HEK293 (cell line): ENCODE results near the gene TCF7L1.

Experiments
- CTCF ChIA-PET: fragments of 350-600 bp; formaldehyde crosslinking; extraction: SDS; loops from one replicate; lab custom pipeline; 2021; ENCODE audit warnings: antibody characterized with exemption; lab: Yijun Ruan, JAX
- POLR2A ChIA-PET: fragments of 300-600 bp; formaldehyde crosslinking; extraction: SDS; loops from one replicate; lab custom pipeline; 2020; ENCODE audit warnings: antibody characterized with exemption, inconsistent platforms; lab: Yijun Ruan, JAX
- H3K27ac ChIP-seq: fragments of 200-500 bp; sonication (Bioruptor generic); 2 replicates; pipeline ENCODE4 v1.5.1; 2014; ENCODE audit warnings: low read depth, low read length, control low read depth, inconsistent platforms; ENCODE audit errors: extremely low read depth
- H3K36me3 ChIP-seq, 2 experiments: fragments of 200-500 bp in 1 of 2; sonication (Bioruptor generic) in 1 of 2; 1 replicate in 1 of 2; 2 replicates in 1 of 2; pipeline ENCODE4 v1.5.1; 2014 to 2017; ENCODE audit warnings: inconsistent platforms in 2 of 2, low read length in 2 of 2; ENCODE audit not compliant: control insufficient read depth in 2 of 2, insufficient read depth in 1 of 2
- H3K4me1 ChIP-seq: fragments of 200-500 bp; sonication (Bioruptor generic); 2 replicates; pipeline ENCODE4 v1.5.1; 2014; ENCODE audit warnings: mild to moderate bottlenecking, low read length, inconsistent platforms; ENCODE audit not compliant: control insufficient read depth, insufficient read depth
- H3K4me3 ChIP-seq: 2 replicates; pipeline ENCODE4 v1.5.1; 2011; ENCODE audit warnings: low read depth, mild to moderate bottlenecking, control low read depth, low read length, moderate library complexity
- H3K9me3 ChIP-seq: fragments of 200-500 bp; sonication (Bioruptor generic); 2 replicates; pipeline ENCODE4 v1.5.1; 2014; ENCODE audit warnings: low read depth, low read length, inconsistent platforms; ENCODE audit not compliant: control insufficient read depth, insufficient read depth
- KLF7 ChIP-seq: fragments of 450-650 bp; formaldehyde crosslinking; IDR thresholded peaks from 2 replicates; pipeline ENCODE4 v1.5.1; 2016; ENCODE audit warnings: missing biosample characterization, missing genetic modification characterization, borderline replicate concordance
- YY2 ChIP-seq: fragments of 450-650 bp; formaldehyde crosslinking; IDR thresholded peaks from 2 replicates; pipeline ENCODE4 v1.5.1; 2016; ENCODE audit warnings: missing biosample characterization, missing genetic modification characterization
- ZBTB17 ChIP-seq: fragments of 450-650 bp; formaldehyde crosslinking; IDR thresholded peaks from 2 replicates; pipeline ENCODE4 v1.5.1; 2016; ENCODE audit warnings: missing biosample characterization, missing genetic modification characterization
- ZNF10 ChIP-seq: fragments of 450-650 bp; formaldehyde crosslinking; IDR thresholded peaks from 2 replicates; pipeline ENCODE4 v1.5.1; 2017; ENCODE audit warnings: missing biosample characterization, missing genetic modification characterization
- ZNF114 ChIP-seq: fragments of 450-650 bp; formaldehyde crosslinking; IDR thresholded peaks from 2 replicates; pipeline ENCODE4 v1.5.0; 2017; ENCODE audit warnings: missing biosample characterization, missing genetic modification characterization
- ZNF174 ChIP-seq: fragments of 450-650 bp; formaldehyde crosslinking; IDR thresholded peaks from 2 replicates; pipeline ENCODE4 v1.5.0; 2017; ENCODE audit warnings: missing biosample characterization, mild to moderate bottlenecking, missing genetic modification characterization
- ZNF211 ChIP-seq: fragments of 450-650 bp; formaldehyde crosslinking; IDR thresholded peaks from 2 replicates; pipeline ENCODE4 v1.5.1; 2016; ENCODE audit warnings: low read depth, missing biosample characterization, missing genetic modification characterization
- ZNF221 ChIP-seq: fragments of 450-650 bp; formaldehyde crosslinking; IDR thresholded peaks from 2 replicates; pipeline ENCODE4 v1.5.1; 2017; ENCODE audit warnings: missing biosample characterization, missing genetic modification characterization, borderline replicate concordance
- ZNF292 ChIP-seq: fragments of 450-650 bp; formaldehyde crosslinking; IDR thresholded peaks from 2 replicates; pipeline ENCODE4 v1.5.1; 2016; ENCODE audit warnings: low read depth, missing biosample characterization, missing genetic modification characterization, borderline replicate concordance
- ZNF391 ChIP-seq: fragments of 450-650 bp; formaldehyde crosslinking; IDR thresholded peaks from 2 replicates; pipeline ENCODE4 v1.5.1; 2016; ENCODE audit warnings: low read depth, missing biosample characterization, missing genetic modification characterization, borderline replicate concordance
- ZNF433 ChIP-seq: fragments of 450-650 bp; formaldehyde crosslinking; IDR thresholded peaks from 2 replicates; pipeline ENCODE4 v1.5.1; 2016; ENCODE audit warnings: missing biosample characterization, missing genetic modification characterization, low read depth
- ZNF510 ChIP-seq: fragments of 450-650 bp; formaldehyde crosslinking; IDR thresholded peaks from 2 replicates; pipeline ENCODE4 v1.5.1; 2018; ENCODE audit warnings: mild to moderate bottlenecking, missing genetic modification characterization, missing biosample characterization; ENCODE audit not compliant: insufficient replicate concordance
- ZNF658 ChIP-seq: fragments of 450-650 bp; formaldehyde crosslinking; IDR thresholded peaks from 2 replicates; pipeline ENCODE4; 2016; ENCODE audit warnings: missing biosample characterization, missing genetic modification characterization
- TF ChIP-seq, protein P1 (sequence below): fragments of 450-650 bp; formaldehyde crosslinking; IDR thresholded peaks from 2 replicates; pipeline ENCODE4 v1.5.1; 2016; ENCODE audit warnings: missing biosample characterization, missing genetic modification characterization
- TF ChIP-seq, protein P2 (sequence below): fragments of 450-650 bp; formaldehyde crosslinking; IDR thresholded peaks from 2 replicates; pipeline ENCODE4 v1.5.1; 2016; ENCODE audit warnings: missing biosample characterization, missing genetic modification characterization, borderline replicate concordance
- TF ChIP-seq, protein P3 (sequence below): fragments of 450-650 bp; formaldehyde crosslinking; IDR thresholded peaks from 2 replicates; pipeline ENCODE4 v1.5.1; 2016; ENCODE audit warnings: missing biosample characterization, missing genetic modification characterization
- TF ChIP-seq, protein P4 (sequence below): fragments of 450-650 bp; formaldehyde crosslinking; IDR thresholded peaks from 2 replicates; pipeline ENCODE4 v1.5.1; 2016; ENCODE audit warnings: missing biosample characterization, missing genetic modification characterization, borderline replicate concordance
- TF ChIP-seq, protein P5 (sequence below): fragments of 450-650 bp; formaldehyde crosslinking; IDR thresholded peaks from 2 replicates; pipeline ENCODE4 v1.5.1; 2016; ENCODE audit warnings: missing biosample characterization, missing genetic modification characterization

Gene TCF7L1

DNA sequence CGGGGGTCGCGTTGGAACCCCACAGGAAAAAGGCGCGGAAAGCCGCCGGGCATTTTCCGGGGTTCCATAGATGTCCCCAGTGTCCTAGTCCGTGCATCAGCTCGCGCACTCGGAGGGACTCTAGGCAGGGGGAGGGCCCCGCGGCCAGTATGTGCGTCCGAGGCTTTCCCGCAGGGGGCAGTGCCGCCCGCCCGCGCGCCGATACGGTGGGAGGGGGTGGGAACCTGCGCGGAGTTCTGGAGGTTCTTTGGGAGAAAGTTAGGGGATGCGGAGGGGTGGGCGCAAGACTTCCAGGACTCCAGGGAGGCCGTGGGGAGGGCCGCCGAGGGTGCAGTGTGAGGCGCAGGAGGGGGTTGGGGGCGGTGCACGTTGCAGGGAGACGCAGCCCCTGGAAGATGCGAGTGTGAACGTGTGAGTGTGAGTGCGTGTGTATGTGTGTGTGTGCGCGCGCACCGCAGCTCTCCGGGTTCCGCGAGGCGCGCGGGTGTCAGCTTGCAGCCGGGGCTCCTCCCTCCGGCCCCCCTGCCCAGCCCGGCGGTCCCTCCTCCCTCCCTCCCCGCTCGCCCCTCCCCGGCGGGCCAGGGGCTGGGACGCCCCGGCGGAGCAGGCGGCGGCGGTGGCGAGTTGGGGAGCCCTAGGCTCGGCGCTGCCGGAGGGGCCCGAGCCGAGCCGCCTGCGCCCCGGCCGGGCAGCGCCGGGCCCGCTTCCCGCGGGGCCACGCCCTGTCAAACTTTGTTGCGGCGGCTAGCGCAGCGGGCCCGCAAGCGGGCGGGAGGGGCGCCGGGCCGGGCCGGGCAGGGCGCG is at the start of gene TCF7L1 (continued):
- TF ChIP-seq, protein P1, sequence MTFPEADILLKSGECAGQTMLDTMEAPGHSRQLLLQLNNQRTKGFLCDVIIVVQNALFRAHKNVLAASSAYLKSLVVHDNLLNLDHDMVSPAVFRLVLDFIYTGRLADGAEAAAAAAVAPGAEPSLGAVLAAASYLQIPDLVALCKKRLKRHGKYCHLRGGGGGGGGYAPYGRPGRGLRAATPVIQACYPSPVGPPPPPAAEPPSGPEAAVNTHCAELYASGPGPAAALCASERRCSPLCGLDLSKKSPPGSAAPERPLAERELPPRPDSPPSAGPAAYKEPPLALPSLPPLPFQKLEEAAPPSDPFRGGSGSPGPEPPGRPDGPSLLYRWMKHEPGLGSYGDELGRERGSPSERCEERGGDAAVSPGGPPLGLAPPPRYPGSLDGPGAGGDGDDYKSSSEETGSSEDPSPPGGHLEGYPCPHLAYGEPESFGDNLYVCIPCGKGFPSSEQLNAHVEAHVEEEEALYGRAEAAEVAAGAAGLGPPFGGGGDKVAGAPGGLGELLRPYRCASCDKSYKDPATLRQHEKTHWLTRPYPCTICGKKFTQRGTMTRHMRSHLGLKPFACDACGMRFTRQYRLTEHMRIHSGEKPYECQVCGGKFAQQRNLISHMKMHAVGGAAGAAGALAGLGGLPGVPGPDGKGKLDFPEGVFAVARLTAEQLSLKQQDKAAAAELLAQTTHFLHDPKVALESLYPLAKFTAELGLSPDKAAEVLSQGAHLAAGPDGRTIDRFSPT, result peak; percentile 65; the same call in 1 of the 2 replicates
- TF ChIP-seq ZNF433 (tag by site-specific recombination), result no peak
- TF ChIP-seq, protein P2, sequence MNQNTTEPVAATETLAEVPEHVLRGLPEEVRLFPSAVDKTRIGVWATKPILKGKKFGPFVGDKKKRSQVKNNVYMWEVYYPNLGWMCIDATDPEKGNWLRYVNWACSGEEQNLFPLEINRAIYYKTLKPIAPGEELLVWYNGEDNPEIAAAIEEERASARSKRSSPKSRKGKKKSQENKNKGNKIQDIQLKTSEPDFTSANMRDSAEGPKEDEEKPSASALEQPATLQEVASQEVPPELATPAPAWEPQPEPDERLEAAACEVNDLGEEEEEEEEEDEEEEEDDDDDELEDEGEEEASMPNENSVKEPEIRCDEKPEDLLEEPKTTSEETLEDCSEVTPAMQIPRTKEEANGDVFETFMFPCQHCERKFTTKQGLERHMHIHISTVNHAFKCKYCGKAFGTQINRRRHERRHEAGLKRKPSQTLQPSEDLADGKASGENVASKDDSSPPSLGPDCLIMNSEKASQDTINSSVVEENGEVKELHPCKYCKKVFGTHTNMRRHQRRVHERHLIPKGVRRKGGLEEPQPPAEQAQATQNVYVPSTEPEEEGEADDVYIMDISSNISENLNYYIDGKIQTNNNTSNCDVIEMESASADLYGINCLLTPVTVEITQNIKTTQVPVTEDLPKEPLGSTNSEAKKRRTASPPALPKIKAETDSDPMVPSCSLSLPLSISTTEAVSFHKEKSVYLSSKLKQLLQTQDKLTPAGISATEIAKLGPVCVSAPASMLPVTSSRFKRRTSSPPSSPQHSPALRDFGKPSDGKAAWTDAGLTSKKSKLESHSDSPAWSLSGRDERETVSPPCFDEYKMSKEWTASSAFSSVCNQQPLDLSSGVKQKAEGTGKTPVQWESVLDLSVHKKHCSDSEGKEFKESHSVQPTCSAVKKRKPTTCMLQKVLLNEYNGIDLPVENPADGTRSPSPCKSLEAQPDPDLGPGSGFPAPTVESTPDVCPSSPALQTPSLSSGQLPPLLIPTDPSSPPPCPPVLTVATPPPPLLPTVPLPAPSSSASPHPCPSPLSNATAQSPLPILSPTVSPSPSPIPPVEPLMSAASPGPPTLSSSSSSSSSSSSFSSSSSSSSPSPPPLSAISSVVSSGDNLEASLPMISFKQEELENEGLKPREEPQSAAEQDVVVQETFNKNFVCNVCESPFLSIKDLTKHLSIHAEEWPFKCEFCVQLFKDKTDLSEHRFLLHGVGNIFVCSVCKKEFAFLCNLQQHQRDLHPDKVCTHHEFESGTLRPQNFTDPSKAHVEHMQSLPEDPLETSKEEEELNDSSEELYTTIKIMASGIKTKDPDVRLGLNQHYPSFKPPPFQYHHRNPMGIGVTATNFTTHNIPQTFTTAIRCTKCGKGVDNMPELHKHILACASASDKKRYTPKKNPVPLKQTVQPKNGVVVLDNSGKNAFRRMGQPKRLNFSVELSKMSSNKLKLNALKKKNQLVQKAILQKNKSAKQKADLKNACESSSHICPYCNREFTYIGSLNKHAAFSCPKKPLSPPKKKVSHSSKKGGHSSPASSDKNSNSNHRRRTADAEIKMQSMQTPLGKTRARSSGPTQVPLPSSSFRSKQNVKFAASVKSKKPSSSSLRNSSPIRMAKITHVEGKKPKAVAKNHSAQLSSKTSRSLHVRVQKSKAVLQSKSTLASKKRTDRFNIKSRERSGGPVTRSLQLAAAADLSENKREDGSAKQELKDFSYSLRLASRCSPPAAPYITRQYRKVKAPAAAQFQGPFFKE (tag by site-specific recombination), result no peak
- TF ChIP-seq, protein P3, sequence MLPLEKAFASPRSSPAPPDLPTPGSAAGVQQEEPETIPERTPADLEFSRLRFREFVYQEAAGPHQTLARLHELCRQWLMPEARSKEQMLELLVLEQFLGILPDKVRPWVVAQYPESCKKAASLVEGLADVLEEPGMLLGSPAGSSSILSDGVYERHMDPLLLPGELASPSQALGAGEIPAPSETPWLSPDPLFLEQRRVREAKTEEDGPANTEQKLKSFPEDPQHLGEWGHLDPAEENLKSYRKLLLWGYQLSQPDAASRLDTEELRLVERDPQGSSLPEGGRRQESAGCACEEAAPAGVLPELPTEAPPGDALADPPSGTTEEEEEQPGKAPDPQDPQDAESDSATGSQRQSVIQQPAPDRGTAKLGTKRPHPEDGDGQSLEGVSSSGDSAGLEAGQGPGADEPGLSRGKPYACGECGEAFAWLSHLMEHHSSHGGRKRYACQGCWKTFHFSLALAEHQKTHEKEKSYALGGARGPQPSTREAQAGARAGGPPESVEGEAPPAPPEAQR (tag by site-specific recombination), result no peak

DNA sequence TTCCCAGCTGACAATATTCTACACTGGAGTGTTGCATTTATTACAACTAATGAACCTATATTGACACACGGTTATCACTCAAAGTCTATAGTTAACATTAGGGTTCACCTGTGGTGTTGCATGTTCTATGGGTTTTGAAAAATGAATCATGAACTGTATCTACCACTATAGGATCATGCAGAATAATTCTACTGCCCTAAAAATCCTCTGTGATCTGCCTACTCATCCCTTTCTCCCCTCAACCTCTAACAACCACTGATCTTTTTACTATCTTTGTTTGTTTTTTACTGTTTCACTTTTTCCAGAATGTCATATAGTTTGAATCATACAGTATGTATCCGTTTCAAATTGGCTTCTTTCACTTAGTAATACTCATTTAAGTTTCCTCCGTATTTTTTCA is 47.6 kb upstream of the TCF7L1 start:
- POLR2A ChIA-PET, result no interaction called here

DNA sequence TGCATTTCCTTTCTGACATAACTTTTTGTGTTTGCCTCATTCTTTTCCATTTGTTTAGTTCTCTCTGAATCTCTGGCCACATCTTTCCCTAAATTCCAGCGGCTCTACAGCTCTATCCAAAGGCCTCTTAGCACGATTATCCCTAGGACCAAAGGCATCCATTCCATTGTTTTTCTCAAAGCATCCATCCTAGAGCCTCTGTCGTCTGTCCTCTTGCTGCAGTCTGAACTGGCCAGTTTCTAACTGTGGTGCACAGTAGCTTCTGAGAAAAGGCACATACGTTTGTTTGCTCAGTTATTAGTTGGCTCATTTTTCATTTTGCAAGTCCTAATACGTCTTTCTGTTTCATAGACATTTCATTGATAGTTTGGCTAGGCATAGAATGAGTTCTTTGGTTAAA is 45.7 kb upstream of the TCF7L1 start:
- Histone ChIP-seq H3K36me3 (no peaks in the 10 kb centered on the region), H3K4me3 (no peak overlapping the region), H3K9me3 (no peaks in the 10 kb centered on the region), H3K4me1 (no peaks in the 10 kb centered on the region), H3K27ac (no peak overlapping the region)
- POLR2A ChIA-PET, result no interaction called here
- CTCF ChIA-PET, result no interaction called here
- TF ChIP-seq KLF7 (tag by site-specific recombination), result no peak
- TF ChIP-seq, protein P4, sequence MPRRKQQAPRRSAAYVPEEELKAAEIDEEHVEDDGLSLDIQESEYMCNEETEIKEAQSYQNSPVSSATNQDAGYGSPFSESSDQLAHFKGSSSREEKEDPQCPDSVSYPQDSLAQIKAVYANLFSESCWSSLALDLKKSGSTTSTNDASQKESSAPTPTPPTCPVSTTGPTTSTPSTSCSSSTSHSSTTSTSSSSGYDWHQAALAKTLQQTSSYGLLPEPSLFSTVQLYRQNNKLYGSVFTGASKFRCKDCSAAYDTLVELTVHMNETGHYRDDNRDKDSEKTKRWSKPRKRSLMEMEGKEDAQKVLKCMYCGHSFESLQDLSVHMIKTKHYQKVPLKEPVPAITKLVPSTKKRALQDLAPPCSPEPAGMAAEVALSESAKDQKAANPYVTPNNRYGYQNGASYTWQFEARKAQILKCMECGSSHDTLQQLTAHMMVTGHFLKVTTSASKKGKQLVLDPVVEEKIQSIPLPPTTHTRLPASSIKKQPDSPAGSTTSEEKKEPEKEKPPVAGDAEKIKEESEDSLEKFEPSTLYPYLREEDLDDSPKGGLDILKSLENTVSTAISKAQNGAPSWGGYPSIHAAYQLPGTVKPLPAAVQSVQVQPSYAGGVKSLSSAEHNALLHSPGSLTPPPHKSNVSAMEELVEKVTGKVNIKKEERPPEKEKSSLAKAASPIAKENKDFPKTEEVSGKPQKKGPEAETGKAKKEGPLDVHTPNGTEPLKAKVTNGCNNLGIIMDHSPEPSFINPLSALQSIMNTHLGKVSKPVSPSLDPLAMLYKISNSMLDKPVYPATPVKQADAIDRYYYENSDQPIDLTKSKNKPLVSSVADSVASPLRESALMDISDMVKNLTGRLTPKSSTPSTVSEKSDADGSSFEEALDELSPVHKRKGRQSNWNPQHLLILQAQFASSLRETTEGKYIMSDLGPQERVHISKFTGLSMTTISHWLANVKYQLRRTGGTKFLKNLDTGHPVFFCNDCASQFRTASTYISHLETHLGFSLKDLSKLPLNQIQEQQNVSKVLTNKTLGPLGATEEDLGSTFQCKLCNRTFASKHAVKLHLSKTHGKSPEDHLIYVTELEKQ, result no peak
- TF ChIP-seq ZNF114, result no peak
- TF ChIP-seq YY2 (tag by site-specific recombination), result no peak
- TF ChIP-seq ZNF211 (tag by site-specific recombination), result no peak
- TF ChIP-seq ZNF221 (tag by site-specific recombination), result no peak
- TF ChIP-seq ZNF510 (tag by site-specific recombination), result no peak
- TF ChIP-seq, protein P5, sequence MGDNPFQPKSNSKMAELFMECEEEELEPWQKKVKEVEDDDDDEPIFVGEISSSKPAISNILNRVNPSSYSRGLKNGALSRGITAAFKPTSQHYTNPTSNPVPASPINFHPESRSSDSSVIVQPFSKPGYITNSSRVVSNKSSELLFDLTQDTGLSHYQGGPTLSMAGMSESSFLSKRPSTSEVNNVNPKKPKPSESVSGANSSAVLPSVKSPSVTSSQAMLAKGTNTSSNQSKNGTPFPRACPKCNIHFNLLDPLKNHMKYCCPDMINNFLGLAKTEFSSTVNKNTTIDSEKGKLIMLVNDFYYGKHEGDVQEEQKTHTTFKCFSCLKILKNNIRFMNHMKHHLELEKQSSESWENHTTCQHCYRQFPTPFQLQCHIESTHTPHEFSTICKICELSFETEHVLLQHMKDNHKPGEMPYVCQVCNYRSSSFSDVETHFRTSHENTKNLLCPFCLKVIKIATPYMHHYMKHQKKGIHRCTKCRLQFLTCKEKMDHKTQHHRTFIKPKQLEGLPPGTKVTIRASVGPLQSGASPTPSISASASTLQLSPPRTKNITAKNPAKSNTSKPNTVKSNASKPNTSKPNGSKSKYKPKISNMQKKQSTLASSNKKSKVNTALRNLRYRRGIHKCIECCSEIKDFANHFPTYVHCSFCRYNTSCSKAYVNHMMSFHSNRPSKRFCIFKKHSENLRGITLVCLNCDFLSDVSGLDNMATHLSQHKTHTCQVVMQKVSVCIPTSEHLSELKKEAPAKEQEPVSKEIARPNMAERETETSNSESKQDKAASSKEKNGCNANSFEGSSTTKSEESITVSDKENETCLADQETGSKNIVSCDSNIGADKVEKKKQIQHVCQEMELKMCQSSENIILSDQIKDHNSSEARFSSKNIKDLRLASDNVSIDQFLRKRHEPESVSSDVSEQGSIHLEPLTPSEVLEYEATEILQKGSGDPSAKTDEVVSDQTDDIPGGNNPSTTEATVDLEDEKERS, result no peak
- no peak for TF ChIP-seq ZNF658 (tag by site-specific recombination)

More for the DNA sequence above, 47.6 kb upstream of the TCF7L1 start:
- CTCF ChIA-PET, result interaction anchor here (0.8 to 1.4 kb wide), 2 partner anchors 18 to 215 kb away, joined by 3 to 4 read pairs; no protein-coding TSS in a partner anchor
- no peak overlapping the region for H3K27ac ChIP-seq
- H3K4me3 ChIP-seq, result no peak overlapping the region
- no peak for TF ChIP-seq ZNF292 (tag by site-specific recombination)
- TF ChIP-seq ZNF10, result no peak
- TF ChIP-seq ZNF391 (tag by site-specific recombination), result no peak
- no peak for TF ChIP-seq ZBTB17 (tag by site-specific recombination)
- no peak for TF ChIP-seq ZNF174 (tag by site-specific recombination)
- no peaks in the 10 kb centered on the region for H3K4me1 ChIP-seq
- no peaks in the 10 kb centered on the region for H3K36me3 ChIP-seq
- no peaks in the 10 kb centered on the region for H3K9me3 ChIP-seq
